Fibroblast of lung (primary cell): Measurements from ENCODE around the gene CCDC14.
"Not testable (repeated sequence)": the region's sequence is repeated elsewhere in the genome, so short reads cannot be mapped to it uniquely, and the experiment has no call there.

Experiments
- CTCF ChIP-seq, 2 donors: IDR thresholded peaks in 1 of 2; conservative IDR thresholded peaks in 1 of 2; 1 replicate in 1 of 2; 2 replicates in 1 of 2; pipeline ENCODE4 v1.5.1; 2011 to 2012; ENCODE audit warnings: low read length in 2 of 2, control low read depth in 1 of 2, inconsistent platforms in 1 of 2, low read depth in 1 of 2, mild to moderate bottlenecking in 1 of 2
- EZH2 ChIP-seq: IDR thresholded peaks from 2 replicates; pipeline ENCODE4 v1.5.1; 2012; ENCODE audit warnings: low read length, control low read depth, mild to moderate bottlenecking; ENCODE audit errors: missing control alignments

- TF ChIP-seq CTCF (conservative IDR thresholded peaks at IDR 0.05 in 1 of 2, IDR thresholded peaks at IDR 0.05 in 1 of 2; ENCODE audit: low read depth in 1 of 2, low read length in 2 of 2); EZH2: not testable (repeated sequence)
Measured at GRCh38 chr3:123991730-123992588, 30.9 kb upstream of the CCDC14 start, which contains the start of gene ROPN1.
